Stimulated activated CD4-positive, alpha-beta T cell treated with anti-CD3 and anti-CD28 coated beads, Interleukin-4, amount 100 ng/mL, for 4 hours (primary cell): ENCODE results near the gene KLHL21.
"Not testable (repeated sequence)": the region's sequence is repeated elsewhere in the genome, so short reads cannot be mapped to it uniquely, and the experiment has no call there.

Source experiments
- DNase-seq, 2 experiments: peaks; one replicate each; pipeline ENCODE4 v3.0.0-alpha.2; 2020

KLHL21 gene

GRCh38 chr1:6624710-6625583, 22.3 kb upstream of the KLHL21 start, which contains the start of gene THAP3:
THAP3 (plus strand) TSS chr1:6624868; CDS start chr1:6625219, 351 bp downstream.
- peak; percentile 82 to 92 for DNase-seq

DNA sequence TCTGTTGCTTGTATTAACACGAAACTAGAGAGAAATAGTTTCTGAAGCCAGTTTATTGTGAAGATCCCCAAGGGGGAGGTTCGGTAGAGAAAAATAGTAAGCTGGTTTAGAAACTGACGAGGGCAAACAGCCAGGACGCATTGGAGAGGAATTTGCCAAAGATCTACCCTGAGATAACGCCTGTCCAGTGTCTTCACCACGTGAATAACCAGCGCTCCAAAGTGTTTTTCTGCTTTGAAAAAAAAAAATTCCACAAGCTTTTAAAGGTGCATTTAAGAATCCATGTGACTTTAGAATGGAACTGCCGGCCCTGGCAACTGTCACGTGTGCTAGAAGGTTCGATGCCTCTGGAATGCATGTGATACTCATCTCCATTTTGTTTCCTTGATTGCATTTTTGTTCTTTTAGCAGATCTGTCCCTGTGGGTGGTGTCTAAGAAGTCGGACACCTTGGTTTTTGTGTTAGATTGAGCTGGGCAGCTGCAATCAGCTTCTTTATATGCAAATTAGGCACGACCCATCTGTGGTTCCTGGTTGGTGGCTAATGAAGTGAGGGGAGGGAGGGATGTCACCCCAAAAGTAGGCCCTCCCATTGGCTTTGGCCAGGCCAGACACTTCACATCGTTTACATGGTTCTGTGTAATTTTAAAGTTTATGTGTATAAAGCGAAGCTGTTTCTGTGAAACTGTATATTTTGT, 20.7 kb upstream of the KLHL21 start:
- no peak for DNase-seq

- DNase-seq = no peak
These were observed 19.9 kb upstream of the KLHL21 start for GRCh38 chr1:6622396-6623152.

- no peak for DNase-seq
These were observed 19.0 kb upstream of the KLHL21 start for GRCh38 chr1:6621429-6622391.

DNA sequence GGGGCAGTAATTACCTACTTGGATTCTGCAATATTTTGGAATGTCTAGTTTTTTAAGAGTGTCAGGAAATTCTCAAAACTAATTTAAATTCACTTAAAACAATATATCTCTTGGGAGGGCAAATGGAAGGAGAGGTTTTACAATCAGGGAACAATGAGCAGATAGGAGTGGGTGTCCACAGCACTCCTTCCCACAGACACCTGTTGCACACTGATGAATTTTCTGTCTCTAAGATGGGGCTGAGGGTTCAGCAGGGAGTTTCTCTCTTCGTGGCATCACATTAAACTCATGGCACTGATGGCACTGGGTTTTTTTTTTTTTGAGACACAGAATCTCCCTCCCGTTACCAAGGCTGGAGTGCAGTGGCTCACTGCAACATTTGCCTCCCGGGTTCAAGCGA, 16.4 kb upstream of the KLHL21 start:
- no peak for DNase-seq

- DNase-seq = peak in 1 of 2 experiments; percentile 37
These were observed 12.5 kb upstream of the KLHL21 start for GRCh38 chr1:6614929-6615785.

DNA sequence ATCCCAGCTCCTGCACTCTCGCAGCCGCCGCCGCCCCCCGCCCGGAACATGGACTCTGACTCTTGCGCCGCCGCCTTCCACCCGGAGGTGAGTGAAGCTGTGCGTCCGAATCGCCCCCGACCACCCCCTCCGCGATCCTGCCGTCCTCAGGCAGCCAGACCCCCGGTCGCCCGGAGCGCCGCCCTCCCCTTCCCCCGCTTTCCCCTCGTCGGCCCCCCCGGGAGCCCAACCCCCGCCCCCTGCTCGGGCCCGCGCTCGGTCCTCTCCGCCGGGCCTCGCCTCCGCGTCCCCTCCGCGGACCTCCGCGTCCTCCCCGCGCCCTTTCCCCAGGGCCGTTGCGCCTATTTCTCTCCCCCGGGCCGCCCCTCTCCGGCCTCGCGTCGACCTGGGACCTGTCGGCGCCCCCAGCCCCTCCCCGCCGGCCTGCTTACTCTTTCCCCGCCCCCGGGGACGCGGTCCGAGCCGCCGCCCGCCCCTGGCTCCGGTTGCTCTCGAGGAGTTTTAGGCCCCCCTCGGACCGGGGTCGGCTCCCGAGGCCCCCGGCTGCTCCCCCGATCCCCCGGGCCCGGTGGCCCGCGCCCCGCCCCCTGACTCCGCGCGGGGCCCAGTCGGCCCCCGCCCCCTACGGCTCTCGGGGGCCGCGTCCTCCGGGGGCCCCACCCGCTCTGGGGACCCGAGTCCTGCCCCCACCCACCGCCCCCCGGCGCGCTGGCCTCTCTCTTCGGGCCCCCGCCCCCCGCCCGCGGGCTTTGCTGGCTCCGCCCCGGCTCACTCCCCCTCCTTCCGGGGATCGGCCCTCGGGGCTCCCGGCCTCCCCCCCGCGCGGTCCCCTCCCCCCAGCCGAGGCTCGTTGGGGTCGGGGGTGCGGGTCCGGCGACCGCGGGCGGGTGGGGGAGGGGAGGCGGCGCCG, 11.6 kb upstream of the KLHL21 start:
- peak; percentile 63 to 68 for DNase-seq

- peak; percentile 99 to 100 for DNase-seq
These were observed 10.8 kb upstream of the KLHL21 start, which contains the start of gene PHF13 for GRCh38 chr1:6613361-6614018. PHF13 (plus strand) TSS chr1:6613731; CDS start chr1:6614067, 336 bp downstream.

GRCh38 chr1:6612641-6613360, 10.1 kb upstream of the KLHL21 start:
- no peak for DNase-seq

DNA sequence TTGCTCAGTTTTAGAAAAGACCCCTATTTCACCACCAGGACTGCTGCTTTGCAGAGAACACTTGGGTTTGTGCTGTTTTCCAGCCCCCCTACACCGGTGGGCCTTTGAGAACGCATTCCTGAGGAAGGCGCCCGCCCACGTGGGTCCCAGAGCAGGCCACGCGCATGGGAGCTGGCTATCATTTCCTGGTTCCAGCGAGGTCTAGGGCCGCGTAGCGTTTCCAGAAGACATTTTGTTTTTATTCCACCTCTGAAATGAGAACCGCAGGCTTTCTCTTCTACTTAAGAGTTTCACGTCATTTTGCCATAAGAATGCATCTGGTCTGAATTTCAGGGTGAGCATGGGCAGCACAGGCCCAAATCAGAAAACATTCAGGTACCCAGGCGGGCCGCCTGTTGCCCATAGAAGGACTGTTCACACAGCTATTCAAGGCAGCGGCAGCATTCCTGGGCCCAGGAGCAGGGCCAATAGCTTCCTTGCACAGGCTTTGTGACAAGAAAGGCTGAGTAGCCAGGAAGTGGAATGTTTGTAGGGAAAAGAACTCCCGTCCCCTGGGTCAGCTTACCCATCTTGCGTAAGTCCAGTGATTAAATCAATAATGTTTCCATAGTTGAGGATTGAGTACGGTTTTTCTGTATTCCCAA, 1.4 kb upstream of the KLHL21 start:
- no peak for DNase-seq

GRCh38 chr1:6603238-6603914, 707 bp upstream of the KLHL21 start:
- peak; percentile 38 to 41 for DNase-seq

DNA sequence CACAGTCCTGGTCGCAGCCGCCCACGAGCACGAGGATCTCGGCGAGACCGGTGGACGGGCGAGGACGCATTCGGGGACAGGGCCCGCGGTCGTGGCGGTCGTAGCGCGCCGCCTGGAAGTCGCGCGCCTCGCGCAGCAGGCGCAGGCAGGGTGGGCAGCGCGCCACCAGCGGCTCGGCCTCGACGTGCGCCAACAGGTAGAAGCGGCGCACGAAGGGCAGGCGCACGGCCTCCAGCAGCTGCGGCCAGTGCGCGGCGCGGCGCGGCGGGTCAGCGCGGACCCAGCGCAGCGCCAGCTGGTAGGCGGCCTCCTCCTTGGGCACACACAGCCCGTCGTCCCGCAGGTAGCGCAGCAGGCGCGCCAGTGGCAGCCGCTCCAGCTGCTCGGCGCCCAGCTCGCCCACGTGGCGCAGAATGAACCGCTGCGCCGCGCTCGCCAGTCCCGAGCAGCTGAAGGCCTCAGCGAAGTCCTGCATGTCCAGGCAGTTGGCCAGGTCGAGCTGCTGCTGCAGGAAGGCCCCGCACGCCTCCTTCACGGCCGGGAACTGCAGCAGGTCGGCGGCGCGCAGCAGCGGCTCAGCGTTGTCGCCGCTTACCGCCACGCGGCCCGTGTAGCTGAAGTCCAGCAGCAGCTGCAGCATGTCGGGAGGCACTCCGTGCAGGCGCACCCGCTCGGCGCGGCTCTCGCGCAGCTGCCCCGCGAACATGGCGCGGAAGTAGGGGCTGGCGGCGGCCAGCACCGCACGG, 573 bp downstream of the KLHL21 start:
- peak in 1 of 2 experiments; percentile 23 for DNase-seq

- DNase-seq = peak; percentile 70 to 88
These were observed 1.4 kb downstream of the KLHL21 start for GRCh38 chr1:6601049-6601922.

- no peak for DNase-seq
These were observed 2.1 kb downstream of the KLHL21 start for GRCh38 chr1:6600410-6601048.

GRCh38 chr1:6599991-6600390, 2.7 kb downstream of the KLHL21 start:
- not testable (repeated sequence) for DNase-seq
